Smooth muscle cell (in vitro differentiated cells): ENCODE measurements around the gene FLOT2. TPM values are rescaled to one million over a fixed set of nuclear protein-coding genes. Genes with fewer than 3 reads are reported as not detected.

ENCODE experiments used
- DNase-seq: peaks from one replicate; lab custom pipeline; 2025; ENCODE audit not compliant: unreplicated experiment; lab: John Stamatoyannopoulos, UW
- H2AFZ ChIP-seq: fragments of 200-600 bp; sonication (generic); 2 replicates; pipeline ENCODE4 v1.6.0; 2016; ENCODE audit warnings: antibody characterized with exemption, low read depth, mild to moderate bottlenecking
- H3F3A ChIP-seq: fragments of 200-600 bp; sonication (generic); 2 replicates; pipeline ENCODE4 v1.6.0; 2017; ENCODE audit warnings: antibody characterized with exemption, low read depth
- H3K27ac ChIP-seq: fragments of 200-600 bp; sonication (generic); 2 replicates; pipeline ENCODE4 v1.5.1; 2016; ENCODE audit warnings: low read depth, mild to moderate bottlenecking
- H3K27me3 ChIP-seq: fragments of 200-600 bp; sonication (generic); 2 replicates; pipeline ENCODE4 v1.6.1; 2016; ENCODE audit warnings: low read depth, mild to moderate bottlenecking
- H3K36me3 ChIP-seq: fragments of 200-600 bp; sonication (generic); 2 replicates; pipeline ENCODE4 v1.5.1; 2016; ENCODE audit warnings: low read depth
- H3K4me1 ChIP-seq: fragments of 200-600 bp; sonication (generic); 2 replicates; pipeline ENCODE4 v1.5.1; 2016; ENCODE audit warnings: low read depth
- H3K4me2 ChIP-seq: fragments of 200-600 bp; sonication (generic); 2 replicates; pipeline ENCODE4 v1.6.0; 2016; ENCODE audit warnings: mild to moderate bottlenecking
- H3K4me3 ChIP-seq: fragments of 200-600 bp; sonication (generic); 2 replicates; pipeline ENCODE4 v1.5.1; 2016; ENCODE audit warnings: mild to moderate bottlenecking
- H3K79me2 ChIP-seq: fragments of 200-600 bp; sonication (generic); 2 replicates; pipeline ENCODE4 v1.6.0; 2016; ENCODE audit warnings: low read depth, mild to moderate bottlenecking
- H3K9ac ChIP-seq: fragments of 200-600 bp; sonication (generic); 2 replicates; pipeline ENCODE4 v1.6.0; 2016; ENCODE audit warnings: low read depth
- H3K9me3 ChIP-seq: fragments of 200-600 bp; sonication (generic); replicated peaks from 2 replicates; pipeline ENCODE4 v1.5.1; 2016; ENCODE audit warnings: low read depth
- H4K20me1 ChIP-seq: fragments of 200-600 bp; sonication (generic); 2 replicates; pipeline ENCODE4 v1.6.0; 2016; ENCODE audit warnings: low read depth
- CTCF ChIP-seq: fragments of 200-600 bp; sonication (generic); IDR thresholded peaks from 2 replicates; pipeline ENCODE4 v1.5.1; 2017; ENCODE audit warnings: borderline replicate concordance, mild to moderate bottlenecking, antibody characterized with exemption; ENCODE audit not compliant: insufficient read depth, poor library complexity, severe bottlenecking
- WGBS: methylation state at CpG from one replicate; pipeline ENCODE4 v1.1.7; 2016; ENCODE audit warnings: low lambda C conversion rate; 5-methylcytosine and 5-hydroxymethylcytosine counted together
- polyA plus RNA-seq: library from polyadenylated mRNA; unstranded; fragments of >200 nt; fragmentation: Nextera tagmentation; extraction: Ambion mirVana; gene quantifications from 2 replicates; pipeline ENCODE4 v1.2.1, GENCODE V29; 2016
- total RNA-seq: library from RNA; depleted of rRNA; stranded (reverse); fragments of >200 nt; gene quantifications from 2 replicates; pipeline ENCODE4 v1.2.3, GENCODE V29; 2014

Gene FLOT2
- total and polyA plus RNA-seq, 2 experiments from 2014 or later = 18.1 to 40.1 TPM

GRCh38 chr17:28926786-28927185 lies 29.3 kb upstream of the FLOT2 start:
- peaks cover 67% of the 10 kb centered on the region for H3K79me2 ChIP-seq
- H3K4me3 ChIP-seq = no peak overlapping the region
- peak overlapping the region; percentile 67 for H3K4me2 ChIP-seq
- H3K9ac ChIP-seq = peak overlapping the region; percentile 33
- peaks cover 16% of the 10 kb centered on the region for H3F3A ChIP-seq
- peak overlapping the region; percentile 69 for H3K27ac ChIP-seq
- no peaks in the 10 kb centered on the region for H3K9me3 ChIP-seq
- H4K20me1 ChIP-seq = peaks cover 100% of the 10 kb centered on the region
- no peaks in the 10 kb centered on the region for H3K27me3 ChIP-seq
- no peak for DNase-seq
- WGBS = 81% methylated on average over 4 of the region's 4 CpGs
- TF ChIP-seq CTCF = no peak
- H3K4me1 ChIP-seq = no peaks in the 10 kb centered on the region
- H3K36me3 ChIP-seq = peaks cover 4% of the 10 kb centered on the region
- no peak overlapping the region for H2AFZ ChIP-seq

- Histone ChIP-seq H2AFZ (no peak overlapping the region), H3K9ac (peak overlapping the region; percentile 33), H3K9me3 (no peaks in the 10 kb centered on the region), H3K27ac (peak overlapping the region; percentile 69), H3K27me3 (no peaks in the 10 kb centered on the region), H3K79me2 (peaks cover 63% of the 10 kb centered on the region), H3K4me2 (peak overlapping the region; percentile 67), H4K20me1 (peaks cover 100% of the 10 kb centered on the region), H3F3A (peaks cover 16% of the 10 kb centered on the region), H3K4me1 (no peaks in the 10 kb centered on the region), H3K36me3 (peaks cover 4% of the 10 kb centered on the region), H3K4me3 (no peak overlapping the region)
- TF ChIP-seq CTCF = no peak
- DNase-seq = no peak
- WGBS = 82% methylated on average over 2 of the region's 2 CpGs
These were observed 28.8 kb upstream of the FLOT2 start for GRCh38 chr17:28926366-28926765.

GRCh38 chr17:28925912-28926365 lies 28.4 kb upstream of the FLOT2 start:
- peaks cover 100% of the 10 kb centered on the region for H4K20me1 ChIP-seq
- WGBS = 14% methylated on average over 2 of the region's 2 CpGs
- H3K36me3 ChIP-seq = peaks cover 4% of the 10 kb centered on the region
- no peak for TF ChIP-seq CTCF
- H3K9ac ChIP-seq = no peak overlapping the region
- H3K4me3 ChIP-seq = no peak overlapping the region
- no peaks in the 10 kb centered on the region for H3K4me1 ChIP-seq
- H3K27me3 ChIP-seq = no peaks in the 10 kb centered on the region
- H3K9me3 ChIP-seq = no peaks in the 10 kb centered on the region
- H3K27ac ChIP-seq = peak overlapping the region; percentile 69
- H3F3A ChIP-seq = peaks cover 16% of the 10 kb centered on the region
- no peak overlapping the region for H2AFZ ChIP-seq
- H3K79me2 ChIP-seq = peaks cover 59% of the 10 kb centered on the region
- DNase-seq = no peak
- H3K4me2 ChIP-seq = peak overlapping the region; percentile 67

GRCh38 chr17:28920201-28920600 lies 22.7 kb upstream of the FLOT2 start:
- Histone ChIP-seq H3K4me1 (no peaks in the 10 kb centered on the region), H3K9me3 (no peaks in the 10 kb centered on the region), H3K4me3 (no peak overlapping the region), H2AFZ (no peak overlapping the region), H3K4me2 (no peak overlapping the region), H3K79me2 (peaks cover 22% of the 10 kb centered on the region), H3F3A (peaks cover 6% of the 10 kb centered on the region), H3K9ac (no peak overlapping the region), H3K27me3 (no peaks in the 10 kb centered on the region), H3K27ac (no peak overlapping the region), H3K36me3 (peaks cover 18% of the 10 kb centered on the region), H4K20me1 (peaks cover 80% of the 10 kb centered on the region)
- no peak for DNase-seq
- TF ChIP-seq CTCF = no peak
